T-helper 2 cell treated with Interferon-gamma antibody and Interleukin-4, amounts not matched to agents 5 μg/mL and 100 μg/mL, for 36 hours (primary cell): ENCODE data around the gene C10orf143.

Experiments
- DNase-seq: peaks from one replicate; pipeline ENCODE4 v3.0.0; 2021; ENCODE audit warnings: low spot score
- H3K27ac Mint-ChIP-seq: one replicate; pipeline ENCODE4 v1.8.0; 2021; ENCODE audit warnings: mild to moderate bottlenecking, mixed read lengths
- H3K27me3 Mint-ChIP-seq: one replicate; pipeline ENCODE4 v1.8.0; 2021; ENCODE audit warnings: low read depth, mixed read lengths
- H3K36me3 Mint-ChIP-seq: one replicate; pipeline ENCODE4 v1.8.0; 2021; ENCODE audit warnings: low read depth, mixed read lengths
- H3K4me1 Mint-ChIP-seq: one replicate; pipeline ENCODE4 v1.8.0; 2021; ENCODE audit warnings: low read depth, mixed read lengths
- H3K4me3 Mint-ChIP-seq: one replicate; pipeline ENCODE4 v1.8.0; 2022; ENCODE audit warnings: mild to moderate bottlenecking, moderate library complexity, mixed read lengths
- H3K9me3 Mint-ChIP-seq: one replicate; pipeline ENCODE4 v1.8.0; 2021; ENCODE audit warnings: mixed read lengths

The C10orf143 gene

GRCh38 chr10:130041451-130042371 is 68.9 kb downstream of the C10orf143 start:
- H3K36me3 Mint-ChIP-seq, result no peaks in the 10 kb centered on the region

GRCh38 chr10:130040817-130041330 is 69.8 kb downstream of the C10orf143 start:
- H3K4me3 Mint-ChIP-seq, result no peak overlapping the region
- H3K36me3 Mint-ChIP-seq, result no peaks in the 10 kb centered on the region
- no peaks in the 10 kb centered on the region for H3K27me3 Mint-ChIP-seq
- H3K27ac Mint-ChIP-seq, result no peak overlapping the region
- H3K4me1 Mint-ChIP-seq, result no peaks in the 10 kb centered on the region
- DNase-seq, result no peak
- no peaks in the 10 kb centered on the region for H3K9me3 Mint-ChIP-seq

More at GRCh38 chr10:130041451-130042371, 68.9 kb downstream of the C10orf143 start:
- no peak overlapping the region for H3K4me3 Mint-ChIP-seq
- H3K27me3 Mint-ChIP-seq, result no peaks in the 10 kb centered on the region
- H3K9me3 Mint-ChIP-seq, result no peaks in the 10 kb centered on the region
- DNase-seq, result no peak
- no peak overlapping the region for H3K27ac Mint-ChIP-seq
- no peaks in the 10 kb centered on the region for H3K4me1 Mint-ChIP-seq

DNA sequence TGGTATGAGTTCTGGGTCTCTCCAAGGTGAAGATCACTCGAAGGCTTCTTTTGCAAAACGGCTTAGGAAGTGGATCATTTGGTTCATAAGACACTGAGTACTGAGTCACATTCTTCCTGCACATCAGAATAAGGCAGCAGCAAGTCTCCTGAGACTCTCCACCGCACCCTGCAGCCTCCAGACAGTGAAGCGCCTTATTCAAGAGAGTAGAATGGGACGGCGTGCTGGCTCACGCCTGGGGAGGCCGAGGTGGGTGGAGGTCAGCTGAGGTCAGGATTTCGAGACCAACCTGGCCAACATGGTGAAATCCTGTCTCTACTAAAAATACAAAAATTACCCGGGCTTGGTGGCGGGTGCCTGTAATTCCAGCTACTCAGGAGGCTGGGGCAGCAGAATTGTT is 70.3 kb downstream of the C10orf143 start:
- H3K27me3 Mint-ChIP-seq, result no peaks in the 10 kb centered on the region
- no peak overlapping the region for H3K27ac Mint-ChIP-seq
- no peaks in the 10 kb centered on the region for H3K4me1 Mint-ChIP-seq
- no peak overlapping the region for H3K4me3 Mint-ChIP-seq
- H3K9me3 Mint-ChIP-seq, result no peaks in the 10 kb centered on the region
- no peaks in the 10 kb centered on the region for H3K36me3 Mint-ChIP-seq
- no peak for DNase-seq

- no peaks in the 10 kb centered on the region for H3K9me3 Mint-ChIP-seq
- no peaks in the 10 kb centered on the region for H3K36me3 Mint-ChIP-seq
- no peaks in the 10 kb centered on the region for H3K27me3 Mint-ChIP-seq
- no peak overlapping the region for H3K4me3 Mint-ChIP-seq
- no peaks in the 10 kb centered on the region for H3K4me1 Mint-ChIP-seq
- no peak overlapping the region for H3K27ac Mint-ChIP-seq
- DNase-seq, result no peak
These were observed 71.5 kb downstream of the C10orf143 start for GRCh38 chr10:130039141-130039540.

- H3K9me3 Mint-ChIP-seq, result no peaks in the 10 kb centered on the region
These were observed 72.0 kb downstream of the C10orf143 start for GRCh38 chr10:130038611-130039109.

DNA sequence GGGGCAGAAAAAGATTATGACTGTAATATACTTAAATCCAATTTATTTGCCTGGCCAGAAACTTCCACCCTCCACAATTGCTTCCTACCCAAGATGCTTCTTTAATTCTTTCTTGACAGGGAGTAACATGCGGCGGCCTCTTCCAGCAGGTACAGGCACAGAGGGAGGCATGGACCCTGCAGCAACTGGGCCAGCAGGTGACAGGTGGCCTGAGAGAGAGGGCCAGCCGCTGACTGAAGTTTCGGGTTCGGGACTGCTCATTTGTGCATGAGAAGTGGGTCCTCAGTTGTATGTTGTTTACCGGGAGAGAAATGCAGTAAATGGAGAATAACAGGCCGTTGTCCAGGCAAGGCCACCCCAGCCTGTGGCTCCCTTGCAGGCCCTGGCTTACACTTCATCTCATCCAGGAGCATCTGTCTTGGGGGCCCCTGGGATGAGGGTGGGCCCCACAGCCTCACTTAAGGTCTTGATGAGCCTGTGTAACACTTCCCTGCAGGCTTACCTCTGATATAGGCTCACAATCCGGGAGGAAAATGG is 72.5 kb downstream of the C10orf143 start:
- DNase-seq, result no peak
- Mint-ChIP-seq H3K4me1 (no peaks in the 10 kb centered on the region), H3K27me3 (peaks cover 4% of the 10 kb centered on the region), H3K4me3 (no peak overlapping the region), H3K9me3 (no peaks in the 10 kb centered on the region), H3K36me3 (no peaks in the 10 kb centered on the region), H3K27ac (no peak overlapping the region)

More at GRCh38 chr10:130038611-130039109, 72.0 kb downstream of the C10orf143 start:
- no peaks in the 10 kb centered on the region for H3K36me3 Mint-ChIP-seq
- peaks cover 3% of the 10 kb centered on the region for H3K27me3 Mint-ChIP-seq
- H3K27ac Mint-ChIP-seq, result no peak overlapping the region
- no peak overlapping the region for H3K4me3 Mint-ChIP-seq
- DNase-seq, result no peak
- H3K4me1 Mint-ChIP-seq, result no peaks in the 10 kb centered on the region

- Mint-ChIP-seq H3K36me3 (no peaks in the 10 kb centered on the region), H3K9me3 (no peaks in the 10 kb centered on the region), H3K4me3 (no peak overlapping the region), H3K27me3 (peaks cover 4% of the 10 kb centered on the region), H3K4me1 (no peaks in the 10 kb centered on the region), H3K27ac (no peak overlapping the region)
- no peak for DNase-seq
These were observed 73.4 kb downstream of the C10orf143 start for GRCh38 chr10:130037169-130037661.

DNA sequence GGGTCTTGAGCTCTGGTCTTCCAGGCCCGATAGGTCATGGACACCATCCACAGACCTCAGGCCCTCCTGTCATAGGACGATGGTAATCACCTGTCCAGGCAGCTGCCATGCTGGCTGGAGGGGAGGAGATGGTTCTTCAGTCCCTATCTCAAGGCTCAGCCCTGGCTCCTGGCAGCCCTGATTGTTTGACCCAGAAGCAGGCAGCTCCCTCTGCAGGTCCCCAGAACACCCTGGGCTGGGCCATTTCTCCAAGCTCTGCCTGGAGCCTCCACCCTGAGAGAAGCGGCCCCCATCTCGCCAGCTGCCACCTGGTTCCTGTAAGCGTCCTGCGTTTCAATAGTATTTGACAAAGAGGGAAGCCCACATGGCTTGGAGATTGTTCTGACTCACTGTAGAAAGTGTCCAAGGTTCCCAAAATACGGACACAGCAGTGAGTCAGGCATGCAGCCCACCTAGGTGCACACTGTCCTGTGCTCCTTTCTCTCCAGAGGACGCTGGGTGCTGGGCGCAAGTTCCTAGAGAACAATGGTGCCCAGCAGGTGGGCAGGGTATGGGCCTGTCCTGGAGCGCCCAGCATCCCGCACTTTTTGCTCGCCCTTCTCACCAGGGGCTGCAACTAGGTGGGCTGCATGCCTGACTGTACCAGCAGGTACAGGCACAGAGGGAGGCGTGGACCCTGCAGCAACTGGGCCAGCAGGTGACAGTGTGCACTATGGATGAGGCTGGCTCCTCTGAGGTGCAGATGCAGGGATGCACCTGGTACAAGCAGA is 74.1 kb downstream of the C10orf143 start:
- Mint-ChIP-seq H3K9me3 (no peaks in the 10 kb centered on the region), H3K36me3 (no peaks in the 10 kb centered on the region), H3K27me3 (peaks cover 4% of the 10 kb centered on the region), H3K4me1 (no peaks in the 10 kb centered on the region), H3K4me3 (no peak overlapping the region), H3K27ac (no peak overlapping the region)
- no peak for DNase-seq

DNA sequence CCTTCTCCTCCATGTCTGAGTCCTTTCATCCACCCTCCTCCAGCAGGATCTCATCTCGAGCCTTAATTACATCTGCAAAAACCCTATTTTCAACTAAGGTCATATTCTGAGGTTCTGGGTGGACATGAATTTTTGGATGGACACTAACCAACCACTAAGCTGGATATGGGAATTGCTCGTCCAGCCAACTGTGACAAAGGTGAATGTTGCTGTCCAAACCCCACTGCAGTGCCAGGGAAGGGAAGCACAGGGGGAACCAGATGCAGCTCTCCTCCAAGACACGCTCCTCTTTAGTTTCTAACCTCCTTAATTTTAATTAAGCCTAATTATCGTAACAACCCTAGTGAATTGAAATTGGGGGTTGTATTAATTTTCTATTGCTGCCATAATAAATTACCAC is 81.4 kb downstream of the C10orf143 start:
- no peak for DNase-seq
- Mint-ChIP-seq H3K9me3 (no peaks in the 10 kb centered on the region), H3K27ac (no peak overlapping the region), H3K36me3 (no peaks in the 10 kb centered on the region), H3K27me3 (peaks cover 4% of the 10 kb centered on the region), H3K4me3 (no peak overlapping the region), H3K4me1 (no peaks in the 10 kb centered on the region)

GRCh38 chr10:130028465-130028819 is 82.2 kb downstream of the C10orf143 start:
- no peaks in the 10 kb centered on the region for H3K27me3 Mint-ChIP-seq
- H3K4me3 Mint-ChIP-seq, result no peak overlapping the region
- H3K9me3 Mint-ChIP-seq, result no peaks in the 10 kb centered on the region
- H3K36me3 Mint-ChIP-seq, result no peaks in the 10 kb centered on the region
- H3K4me1 Mint-ChIP-seq, result no peaks in the 10 kb centered on the region
- DNase-seq, result no peak
- H3K27ac Mint-ChIP-seq, result no peak overlapping the region

GRCh38 chr10:130027716-130028464 is 82.7 kb downstream of the C10orf143 start:
- Mint-ChIP-seq H3K4me3 (no peak overlapping the region), H3K9me3 (no peaks in the 10 kb centered on the region), H3K36me3 (no peaks in the 10 kb centered on the region), H3K27me3 (no peaks in the 10 kb centered on the region), H3K4me1 (no peaks in the 10 kb centered on the region), H3K27ac (no peak overlapping the region)
- DNase-seq, result no peak

DNA sequence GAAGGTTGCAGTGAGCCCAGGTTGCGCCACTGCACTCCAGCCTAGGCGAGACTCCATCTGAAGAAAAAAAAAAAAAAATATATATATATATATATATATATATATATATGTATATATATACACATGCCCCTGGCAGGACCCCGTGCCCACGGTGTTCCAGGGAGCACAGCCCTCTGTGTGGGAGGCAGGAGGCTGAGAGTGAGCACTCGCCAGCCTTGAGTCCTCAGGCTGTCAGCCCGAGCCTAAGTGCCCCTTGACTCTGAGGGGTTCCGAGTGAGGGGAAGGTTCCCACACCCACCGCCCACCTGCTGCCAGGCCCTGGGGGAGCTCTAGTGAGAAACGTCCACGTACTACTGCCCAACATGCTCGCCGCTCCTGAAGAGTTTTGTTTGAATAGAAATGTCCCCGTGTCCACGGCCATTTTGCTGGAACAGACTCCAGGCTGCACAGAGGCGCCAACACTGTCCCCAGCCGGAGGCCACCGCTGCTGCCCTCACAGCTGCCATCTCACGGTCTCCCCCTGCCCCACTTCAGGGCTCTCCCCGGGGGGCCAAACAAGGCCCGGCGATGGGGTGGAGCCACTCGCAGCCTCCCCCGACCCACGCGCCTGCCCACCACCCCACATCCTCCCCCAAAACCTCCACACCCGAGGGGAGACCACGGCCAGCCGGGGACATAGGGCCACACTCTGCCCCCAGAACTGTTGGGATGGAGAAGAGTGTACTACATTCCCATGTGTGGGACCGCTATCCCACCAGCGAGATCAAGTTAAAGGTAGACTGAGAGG is 83.8 kb downstream of the C10orf143 start:
- DNase-seq, result no peak
- no peaks in the 10 kb centered on the region for H3K36me3 Mint-ChIP-seq
- H3K4me1 Mint-ChIP-seq, result no peaks in the 10 kb centered on the region
- no peak overlapping the region for H3K4me3 Mint-ChIP-seq
- H3K9me3 Mint-ChIP-seq, result no peaks in the 10 kb centered on the region
- no peak overlapping the region for H3K27ac Mint-ChIP-seq
- H3K27me3 Mint-ChIP-seq, result no peaks in the 10 kb centered on the region
